IMR-90 (cell line): Measurements from ENCODE around the gene CWC22. TPM values are rescaled to one million over a fixed set of nuclear protein-coding genes. Genes with fewer than 3 reads are reported as not detected.

Source experiments
- ATAC-seq: fragments of 200-7000 bp; cut with Tn5 transposase; 2 replicates; pipeline ENCODE4 v1.9.1; 2020; ENCODE audit warnings: low read depth, mild to moderate bottlenecking, moderate library complexity
- BruUV-seq: library from RNA; stranded (reverse); fragments of 400-500 nt; replicated peaks from 2 replicates; lab custom pipeline; 2021; lab: Mats Ljungman, UMichigan
- CTCF ChIA-PET: fragments of 300-600 bp; formaldehyde crosslinking; extraction: SDS; loops from one replicate; lab custom pipeline; 2021; ENCODE audit warnings: antibody characterized with exemption; lab: Yijun Ruan, JAX
- POLR2A ChIA-PET: fragments of 300-600 bp; sonication (Branson Sonifier 250); formaldehyde crosslinking; loops from one replicate; lab custom pipeline; 2022; ENCODE audit warnings: antibody characterized with exemption; ENCODE audit not compliant: unreplicated experiment; lab: Charles Lee
- DNase-seq: peaks from one replicate; pipeline ENCODE4 v3.0.0; 2013
- H2AFZ ChIP-seq: replicated peaks from 2 replicates; pipeline ENCODE3; 2013; ENCODE audit warnings: low read length, mild to moderate bottlenecking; ENCODE audit not compliant: poor library complexity
- H2AK5ac ChIP-seq: 2 replicates; pipeline ENCODE4 v1.6.1; 2013; ENCODE audit warnings: low read depth, low read length, inconsistent platforms
- H2AK9ac ChIP-seq: replicated peaks from 2 replicates; pipeline ENCODE3; 2013; ENCODE audit warnings: mild to moderate bottlenecking, low read depth, low read length, moderate library complexity; ENCODE audit not compliant: poor library complexity
- H2BK120ac ChIP-seq: 2 replicates; pipeline ENCODE4 v1.6.1; 2013; ENCODE audit warnings: low read depth, low read length, inconsistent platforms
- H2BK15ac ChIP-seq: 3 replicates; pipeline ENCODE4 v1.6.1; 2013; ENCODE audit warnings: low read depth, low read length, inconsistent platforms
- H2BK20ac ChIP-seq: 2 replicates; pipeline ENCODE4 v1.6.1; 2013; ENCODE audit warnings: low read depth, mild to moderate bottlenecking, inconsistent platforms, low read length, moderate library complexity
- H2BK5ac ChIP-seq: 2 replicates; pipeline ENCODE4 v1.6.1; 2013; ENCODE audit warnings: mild to moderate bottlenecking, low read depth, low read length, inconsistent platforms; ENCODE audit not compliant: poor library complexity, severe bottlenecking
- H3K14ac ChIP-seq: replicated peaks from 2 replicates; pipeline ENCODE4 v1.6.1; 2013; ENCODE audit warnings: low read depth, low read length, inconsistent platforms
- H3K18ac ChIP-seq: 2 replicates; pipeline ENCODE4 v1.6.1; 2013; ENCODE audit warnings: low read depth, low read length, control low read depth
- H3K23ac ChIP-seq: 2 replicates; pipeline ENCODE4 v1.6.1; 2013; ENCODE audit warnings: low read depth, low read length, inconsistent platforms
- H3K27ac ChIP-seq: 2 replicates; pipeline ENCODE4 v1.5.1; 2013; ENCODE audit warnings: mild to moderate bottlenecking, control low read depth, low read length; ENCODE audit not compliant: insufficient read depth
- H3K27me3 ChIP-seq: 2 replicates; pipeline ENCODE4 v1.6.1; 2013; ENCODE audit warnings: low read length; ENCODE audit not compliant: control insufficient read depth, insufficient read depth
- H3K36me3 ChIP-seq: 2 replicates; pipeline ENCODE4 v1.6.1; 2013; ENCODE audit warnings: low read length, mixed read lengths; ENCODE audit not compliant: control insufficient read depth, insufficient read depth
- H3K4ac ChIP-seq: 2 replicates; pipeline ENCODE4 v1.6.1; 2013; ENCODE audit warnings: low read depth, low read length, inconsistent platforms
- H3K4me1 ChIP-seq: 2 replicates; pipeline ENCODE4 v1.6.1; 2013; ENCODE audit warnings: low read length, mixed read lengths; ENCODE audit not compliant: control insufficient read depth, insufficient read depth
- H3K4me2 ChIP-seq: 2 replicates; pipeline ENCODE4 v1.6.1; 2013; ENCODE audit warnings: low read depth, mild to moderate bottlenecking, control low read depth, low read length, moderate library complexity
- H3K4me3 ChIP-seq: 2 replicates; pipeline ENCODE4 v1.5.1; 2013; ENCODE audit warnings: low read depth, mild to moderate bottlenecking, control low read depth, low read length, moderate library complexity; ENCODE audit not compliant: insufficient read depth
- H3K56ac ChIP-seq: 2 replicates; pipeline ENCODE4 v1.6.1; 2013; ENCODE audit warnings: low read length, inconsistent platforms; ENCODE audit not compliant: insufficient read depth; ENCODE audit errors: extremely low read depth
- H3K79me1 ChIP-seq, 2 experiments: 2 replicates each; pipeline ENCODE4 v1.6.1; 2013; ENCODE audit warnings: low read length in 2 of 2, inconsistent platforms in 1 of 2, low read depth in 1 of 2
- H3K9ac ChIP-seq: 2 replicates; pipeline ENCODE4 v1.6.1; 2013; ENCODE audit warnings: low read depth, low read length, control low read depth
- H3K9me1 ChIP-seq: 2 replicates; pipeline ENCODE4 v1.6.1; 2013; ENCODE audit warnings: low read length, inconsistent platforms; ENCODE audit not compliant: insufficient read depth
- H3K9me3 ChIP-seq: 2 replicates; pipeline ENCODE4 v1.6.1; 2013; ENCODE audit warnings: low read length; ENCODE audit not compliant: control insufficient read depth, insufficient read depth
- H4K20me1 ChIP-seq: 2 replicates; pipeline ENCODE4 v1.6.1; 2013; ENCODE audit warnings: low read length, inconsistent platforms; ENCODE audit not compliant: insufficient read depth
- H4K5ac ChIP-seq: 2 replicates; pipeline ENCODE4 v1.6.1; 2013; ENCODE audit warnings: mild to moderate bottlenecking, low read depth, low read length, control low read depth
- H4K8ac ChIP-seq, 2 experiments: 2 replicates each; pipeline ENCODE4 v1.6.1; 2013; ENCODE audit warnings: low read depth in 2 of 2, low read length in 2 of 2, control low read depth in 1 of 2, inconsistent platforms in 1 of 2
- H4K91ac ChIP-seq: 2 replicates; pipeline ENCODE4 v1.6.1; 2013; ENCODE audit warnings: low read depth, low read length, inconsistent platforms; ENCODE audit not compliant: insufficient read depth
- CEBPB ChIP-seq: IDR thresholded peaks from 2 replicates; pipeline ENCODE4 v1.6.1; 2012; ENCODE audit warnings: low read depth, low read length, improper control_type of control experiment
- CHD1 ChIP-seq: IDR thresholded peaks from 2 replicates; pipeline ENCODE4 v1.6.1; 2012; ENCODE audit warnings: low read depth, low read length, improper control_type of control experiment
- MAZ ChIP-seq: IDR thresholded peaks from 2 replicates; pipeline ENCODE4 v1.6.1; 2012; ENCODE audit warnings: low read depth, mild to moderate bottlenecking, low read length, improper control_type of control experiment, moderate library complexity, borderline replicate concordance
- POLR2A ChIP-seq: IDR thresholded peaks from 2 replicates; pipeline ENCODE4 v1.6.1; 2012; ENCODE audit warnings: mild to moderate bottlenecking, low read depth, low read length
- RAD21 ChIP-seq: IDR thresholded peaks from 2 replicates; pipeline ENCODE4 v1.6.1; 2012; ENCODE audit warnings: low read length, improper control_type of control experiment
- RFX5 ChIP-seq: IDR thresholded peaks from 2 replicates; pipeline ENCODE4 v1.8.0; 2012; ENCODE audit warnings: low read depth, mild to moderate bottlenecking, low read length, moderate library complexity
- SMC3 ChIP-seq: fragments of 150-350 bp; IDR thresholded peaks from 2 replicates; pipeline ENCODE4 v1.6.1; 2016; ENCODE audit warnings: low read depth, mild to moderate bottlenecking, antibody characterized with exemption, low read length, moderate library complexity
- WGBS, 2 experiments: methylation state at CpG; one replicate each; pipeline versions ENCODE4 v1.1.5 to v1.1.7; 2013; ENCODE audit warnings: missing lambda C conversion rate in 2 of 2; ENCODE audit not compliant: insufficient read length in 1 of 2; ENCODE audit errors: extremely low coverage in 2 of 2; 5-methylcytosine and 5-hydroxymethylcytosine counted together
- dilution Hi-C: fragments of 300-500 bp; cut with HindIII; formaldehyde crosslinking; loops from one replicate; pipeline ENCODE4 v1.14.3; 2018; ENCODE audit warnings: low sequenced_read_pairs; ENCODE audit not compliant: unreplicated experiment
- in situ Hi-C: fragments of 300-500 bp; cut with MboI; formaldehyde crosslinking; loops from 3 replicates; pipeline ENCODE4 v1.14.3; 2019; ENCODE audit warnings: low sequenced_read_pairs, inconsistent platforms, mixed read lengths
- intact Hi-C: fragments of 100-400 bp; cut with micrococcal nuclease; formaldehyde crosslinking; loops from 2 replicates; pipeline ENCODE4 v1.10.0; 2022
- polyA plus RNA-seq, 3 experiments: library from polyadenylated mRNA; depleted of rRNA; stranded (reverse); fragments of >200 nt; gene quantifications; 2 replicates each; pipeline ENCODE4 v1.2.3, GENCODE V29; 2012; ENCODE audit warnings: low replicate concordance in 1 of 3
- total RNA-seq: library from RNA; depleted of rRNA; stranded (reverse); fragments of >200 nt; gene quantifications from 2 replicates; pipeline ENCODE4 v1.2.3, GENCODE V29; 2012

CWC22 gene
- total and polyA plus RNA-seq, 2 of the 4 experiments (the other 2 are of a cell fraction) = 4.5 to 17.9 TPM

GRCh38 chr2:179949438-179949837 lies 57.7 kb downstream of the CWC22 start:
- Histone ChIP-seq H3K4me3 (no peak overlapping the region), H2BK15ac (no peak overlapping the region), H4K5ac (no peak overlapping the region), H3K9me1 (no peaks in the 10 kb centered on the region), H2BK120ac (no peak overlapping the region), H2AK5ac (no peak overlapping the region), H3K79me1 (no peaks in the 10 kb centered on the region; a peak in 1 of 4 replicates), H4K8ac (no peak overlapping the region), H3K4me2 (no peak overlapping the region), H2AK9ac (no peak overlapping the region), H4K91ac (no peak overlapping the region), H3K9ac (no peak overlapping the region), H2AFZ (no peak overlapping the region), H3K14ac (no peak overlapping the region), H4K20me1 (no peaks in the 10 kb centered on the region), H3K4me1 (no peaks in the 10 kb centered on the region), H2BK5ac (no peak overlapping the region), H3K27ac (no peak overlapping the region), H3K27me3 (no peaks in the 10 kb centered on the region), H3K23ac (no peak overlapping the region), H2BK20ac (no peak overlapping the region), H3K4ac (no peak overlapping the region), H3K56ac (no peak overlapping the region), H3K9me3 (no peaks in the 10 kb centered on the region), H3K36me3 (peaks cover 14% of the 10 kb centered on the region), H3K18ac (no peak overlapping the region)
- WGBS, 2 experiments = no CpG with 5 or more reads among the region's 3 CpGs
- dilution Hi-C loops = no loop called here
- in situ Hi-C loops = no loop called here
- TF ChIP-seq CHD1 (no peak), RFX5 (no peak), SMC3 (no peak), RAD21 (no peak), CEBPB (no peak), POLR2A (no peak), MAZ (no peak)
- intact Hi-C loops = no loop called here
- POLR2A ChIA-PET = no interaction called here
- BruUV-seq = no TSS peak
- no peak for ATAC-seq
- CTCF ChIA-PET = interaction anchor here (1.0 kb wide), 1 partner anchor 13 kb away, joined by 4 read pairs; no protein-coding TSS in a partner anchor
- DNase-seq = no peak
